Spleen (tissue), 11 donors: ENCODE measurements around the gene POLE. TPM values are rescaled to one million over a fixed set of nuclear protein-coding genes. Genes with fewer than 3 reads are reported as not detected.

Experiments used
- DNase-seq: peaks from one replicate; pipeline ENCODE4 v3.0.0-alpha.2; 2020
- H3K27ac ChIP-seq, 8 donors: fragments of 200-600 bp; sonication (generic) in 7 of 8; 1 replicate in 4 of 8; 2 replicates in 4 of 8; pipeline versions ENCODE4 v1.5.0 to v1.8.0; 2016 to 2021; ENCODE audit warnings: inconsistent platforms in 4 of 8, mild to moderate bottlenecking in 4 of 8, moderate library complexity in 1 of 8
- H3K27me3 ChIP-seq, 7 donors: fragments of 200-600 bp; sonication (generic) in 6 of 7; replicated peaks in 1 of 7; 1 replicate in 4 of 7; 2 replicates in 3 of 7; pipeline versions ENCODE4 v1.5.0 to v1.8.0; 2016 to 2021; ENCODE audit warnings: inconsistent platforms in 3 of 7, mild to moderate bottlenecking in 1 of 7
- H3K36me3 ChIP-seq, 6 donors: fragments of 200-600 bp; sonication (generic) in 5 of 6; 1 replicate in 4 of 6; 2 replicates in 2 of 6; pipeline versions ENCODE4 v1.5.0 to v1.8.0; 2016 to 2021; ENCODE audit warnings: inconsistent platforms in 2 of 6
- H3K4me1 ChIP-seq, 6 donors: fragments of 200-600 bp; sonication (generic) in 5 of 6; 1 replicate in 3 of 6; 2 replicates in 3 of 6; pipeline versions ENCODE4 v1.5.0 to v1.8.0; 2016 to 2021; ENCODE audit warnings: inconsistent platforms in 3 of 6
- H3K4me3 ChIP-seq, 8 donors: fragments of 200-600 bp; sonication (generic) in 7 of 8; 1 replicate in 4 of 8; 2 replicates in 4 of 8; pipeline versions ENCODE4 v1.5.0 to v1.8.0; 2016 to 2021; ENCODE audit warnings: inconsistent platforms in 4 of 8, mild to moderate bottlenecking in 4 of 8, moderate library complexity in 2 of 8
- H3K9me3 ChIP-seq, 8 donors: fragments of 200-600 bp; sonication (generic) in 7 of 8; 1 replicate in 4 of 8; 2 replicates in 4 of 8; pipeline versions ENCODE4 v1.5.0 to v1.8.0; 2016 to 2021; ENCODE audit warnings: inconsistent platforms in 4 of 8
- POLR2A ChIP-seq, 3 donors: fragments of 450-650 bp; IDR thresholded peaks; one replicate each; pipeline ENCODE4 v1.5.1; 2017; ENCODE audit warnings: antibody characterized with exemption in 3 of 3, mild to moderate bottlenecking in 1 of 3
- POLR2AphosphoS5 ChIP-seq, 3 donors: sonication (generic); formaldehyde crosslinking; IDR thresholded peaks; one replicate each; pipeline ENCODE4 v1.5.1; 2017; ENCODE audit warnings: antibody characterized with exemption in 3 of 3
- WGBS, 5 donors: extraction: QIAGEN DNeasy Blood & Tissue Kit in 3 of 5; methylation state at CpG; one replicate each; pipeline versions ENCODE4 v1.1.5 to v1.1.7; 2013 to 2018; 5-methylcytosine and 5-hydroxymethylcytosine counted together
- intact Hi-C: fragments of 100-400 bp; cut with DNase I; formaldehyde crosslinking; loops from one replicate; pipeline ENCODE4 v1.15.0; 2023; ENCODE audit warnings: low total_unique reads
- polyA plus RNA-seq, 3 donors: library from polyadenylated mRNA; stranded (reverse); fragments of 200-250 nt; gene quantifications; one replicate each; pipeline ENCODE4 v1.2.1, GENCODE V29; 2013
- total RNA-seq, 7 donors: library from RNA; depleted of rRNA in 3 of 7; stranded (reverse); fragments of >200 nt in 3 of 7; fragmentation: NEBNext Ultra II Directional in 4 of 7; extraction: Animal tissue kit (Norgen Biotek cat#: 25700) in 4 of 7; gene quantifications; one replicate each; pipeline versions ENCODE4 v1.1.0 to v1.2.1, GENCODE V29; 2016 to 2021
- TF ChIP-seq, protein P1 (sequence below), 11 experiments: fragments of 200-600 bp in 7 of 11; fragments of 450-650 bp in 4 of 11; sonication (generic) in 4 of 11; IDR thresholded peaks in 8 of 11; conservative IDR thresholded peaks in 3 of 11; 1 replicate in 7 of 11; 2 replicates in 4 of 11; pipeline versions ENCODE4 v1.4.0 to v1.8.0; 2016 to 2021; ENCODE audit warnings: antibody characterized with exemption in 11 of 11, inconsistent platforms in 4 of 11, mild to moderate bottlenecking in 1 of 11
- donor health status: healthy with polysubstance abuse.
- donor health status: DM: no; HTN: no; CAD: no; lungs with moderate emphysema.
- donor health status: DM: no; HTN: no; CAD: no.
- donor health status: Bipolar disorder and iron deficiency.
- donor health status: healthy.
- donor health status: DM: no; HTN: no; CAD: no.
- donor health status: DM: yes; HTN: yes; CAD: no.

POLE gene
- total and polyA plus RNA-seq, 10 donors: 18.1 to 122 (median 89.4) TPM

GRCh38 chr12:132593071-132593470, 94.1 kb downstream of the POLE start:
- DNase-seq: no peak

GRCh38 chr12:132592282-132592970, 94.7 kb downstream of the POLE start:
- H3K36me3 ChIP-seq: no peaks in the 10 kb centered on the region
- peaks cover 0 to 34% (median 0%) of the 10 kb centered on the region in 7 donors for H3K27me3 ChIP-seq
- H3K9me3 ChIP-seq: peaks cover 0 to 6% (median 0%) of the 10 kb centered on the region in 8 donors
- no peak overlapping the region for H3K27ac ChIP-seq
- intact Hi-C loops: no loop called here
- no peak for DNase-seq
- no peak overlapping the region for H3K4me3 ChIP-seq
- TF ChIP-seq, protein P1, sequence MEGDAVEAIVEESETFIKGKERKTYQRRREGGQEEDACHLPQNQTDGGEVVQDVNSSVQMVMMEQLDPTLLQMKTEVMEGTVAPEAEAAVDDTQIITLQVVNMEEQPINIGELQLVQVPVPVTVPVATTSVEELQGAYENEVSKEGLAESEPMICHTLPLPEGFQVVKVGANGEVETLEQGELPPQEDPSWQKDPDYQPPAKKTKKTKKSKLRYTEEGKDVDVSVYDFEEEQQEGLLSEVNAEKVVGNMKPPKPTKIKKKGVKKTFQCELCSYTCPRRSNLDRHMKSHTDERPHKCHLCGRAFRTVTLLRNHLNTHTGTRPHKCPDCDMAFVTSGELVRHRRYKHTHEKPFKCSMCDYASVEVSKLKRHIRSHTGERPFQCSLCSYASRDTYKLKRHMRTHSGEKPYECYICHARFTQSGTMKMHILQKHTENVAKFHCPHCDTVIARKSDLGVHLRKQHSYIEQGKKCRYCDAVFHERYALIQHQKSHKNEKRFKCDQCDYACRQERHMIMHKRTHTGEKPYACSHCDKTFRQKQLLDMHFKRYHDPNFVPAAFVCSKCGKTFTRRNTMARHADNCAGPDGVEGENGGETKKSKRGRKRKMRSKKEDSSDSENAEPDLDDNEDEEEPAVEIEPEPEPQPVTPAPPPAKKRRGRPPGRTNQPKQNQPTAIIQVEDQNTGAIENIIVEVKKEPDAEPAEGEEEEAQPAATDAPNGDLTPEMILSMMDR (IDR thresholded peaks at IDR 0.05 in 8 of 11, conservative IDR thresholded peaks at IDR 0.05 in 3 of 11): no peak
- no peak for TF ChIP-seq POLR2A (IDR thresholded peaks at IDR 0.05)
- TF ChIP-seq POLR2AphosphoS5 (IDR thresholded peaks at IDR 0.05): no peak
- 80 to 91% (median 82%) methylated on average over 38 of the region's 38 CpGs for WGBS, 5 donors
- peaks cover 0 to 13% (median 3%) of the 10 kb centered on the region in 6 donors for H3K4me1 ChIP-seq

More at GRCh38 chr12:132593071-132593470, 94.1 kb downstream of the POLE start:
- Histone ChIP-seq H3K36me3 (no peaks in the 10 kb centered on the region), H3K9me3 (peaks cover 0 to 6% (median 0%) of the 10 kb centered on the region in 8 donors), H3K27ac (no peak overlapping the region), H3K4me1 (peaks cover 0 to 16% (median 5%) of the 10 kb centered on the region in 6 donors), H3K4me3 (no peak overlapping the region), H3K27me3 (peaks cover 0 to 34% (median 0%) of the 10 kb centered on the region in 7 donors)
- intact Hi-C loops: no loop called here
- WGBS, 5 donors: 80 to 92% (median 89%) methylated on average over 21 of the region's 21 CpGs
- TF ChIP-seq POLR2A (IDR thresholded peaks at IDR 0.05) (no peak), POLR2AphosphoS5 (IDR thresholded peaks at IDR 0.05) (no peak)
- TF ChIP-seq, protein P1 (IDR thresholded peaks at IDR 0.05 in 8 of 11, conservative IDR thresholded peaks at IDR 0.05 in 3 of 11): no peak

- Histone ChIP-seq H3K36me3 (no peaks in the 10 kb centered on the region), H3K4me1 (peaks cover 0 to 12% (median 1%) of the 10 kb centered on the region in 6 donors), H3K27ac (no peak overlapping the region), H3K27me3 (peaks cover 0 to 26% (median 0%) of the 10 kb centered on the region in 7 donors), H3K9me3 (peaks cover 0 to 6% (median 0%) of the 10 kb centered on the region in 8 donors), H3K4me3 (no peak overlapping the region)
- intact Hi-C loops: no loop called here
- no peak for TF ChIP-seq POLR2AphosphoS5 (IDR thresholded peaks at IDR 0.05)
- TF ChIP-seq, protein P1 (IDR thresholded peaks at IDR 0.05 in 8 of 11, conservative IDR thresholded peaks at IDR 0.05 in 3 of 11): no peak
- no peak for TF ChIP-seq POLR2A (IDR thresholded peaks at IDR 0.05)
- 91 to 94% (median 92%) methylated on average over 45 of the region's 45 CpGs for WGBS, 5 donors
- DNase-seq: no peak
Observed at GRCh38 chr12:132591107-132591935, 95.8 kb downstream of the POLE start.
